Heart left ventricle (tissue), 16 donors: ENCODE measurements around the gene SPATA45. TPM values are rescaled to one million over a fixed set of nuclear protein-coding genes. Genes with fewer than 3 reads are reported as not detected.

Experiments
- ATAC-seq, 4 donors: fragments of 200-7000 bp; cut with Tn5 transposase; one replicate each; pipeline ENCODE4 v1.9.1; 2020 to 2022; ENCODE audit warnings: moderate library complexity in 4 of 4, mild to moderate bottlenecking in 3 of 4, moderate number of reproducible peaks in 1 of 4
- DNase-seq, 5 donors: peaks; one replicate each; pipeline ENCODE4 v3.0.0-alpha.2; 2020
- H3K27ac ChIP-seq, 12 donors: fragments of 200-600 bp; sonication (generic) in 4 of 12; one replicate each; pipeline versions ENCODE4 v1.5.0 to v1.8.0; 2016 to 2022; ENCODE audit warnings: mild to moderate bottlenecking in 2 of 12
- H3K27me3 ChIP-seq, 9 donors: fragments of 200-600 bp; sonication (generic) in 2 of 9; one replicate each; pipeline versions ENCODE4 v1.5.1 to v1.8.0; 2016 to 2022; ENCODE audit warnings: mild to moderate bottlenecking in 3 of 9
- H3K36me3 ChIP-seq, 9 donors: fragments of 200-600 bp; sonication (generic) in 2 of 9; one replicate each; pipeline versions ENCODE4 v1.5.0 to v1.8.0; 2018 to 2022; ENCODE audit warnings: mild to moderate bottlenecking in 2 of 9
- H3K4me1 ChIP-seq, 12 donors: fragments of 200-600 bp; sonication (generic) in 4 of 12; one replicate each; pipeline versions ENCODE4 v1.5.0 to v1.8.0; 2016 to 2022; ENCODE audit warnings: mild to moderate bottlenecking in 3 of 12
- H3K4me3 ChIP-seq, 12 donors: fragments of 200-600 bp; sonication (generic) in 4 of 12; one replicate each; pipeline versions ENCODE4 v1.5.0 to v1.8.0; 2017 to 2022; ENCODE audit warnings: mild to moderate bottlenecking in 9 of 12, moderate library complexity in 4 of 12
- H3K9me3 ChIP-seq, 12 donors: fragments of 200-600 bp; sonication (generic) in 4 of 12; one replicate each; pipeline versions ENCODE4 v1.5.0 to v1.8.0; 2016 to 2022; ENCODE audit warnings: mild to moderate bottlenecking in 1 of 12
- POLR2A ChIP-seq, 2 donors: fragments of 450-650 bp; IDR thresholded peaks; one replicate each; pipeline ENCODE4 v1.6.1; 2017; ENCODE audit warnings: antibody characterized with exemption in 2 of 2, mild to moderate bottlenecking in 2 of 2, moderate library complexity in 2 of 2
- WGBS, 4 donors: extraction: QIAGEN DNeasy Blood & Tissue Kit in 2 of 4; methylation state at CpG; one replicate each; pipeline versions ENCODE4 v1.1.5 to v1.1.7; 2013 to 2018; 5-methylcytosine and 5-hydroxymethylcytosine counted together
- intact Hi-C, 10 donors: fragments of 100-400 bp; cut with DNase I; formaldehyde crosslinking; loops; one replicate each; pipeline versions ENCODE4 v1.11.1 to v1.14.2; 2022
- polyA plus RNA-seq, 2 donors: library from polyadenylated mRNA; stranded (reverse); fragments of 200-250 nt; gene quantifications; one replicate each; pipeline ENCODE4 v1.2.3, GENCODE V29; 2013
- total RNA-seq, 9 donors: library from RNA; depleted of rRNA in 2 of 9; stranded (reverse); fragments of >200 nt in 2 of 9; fragmentation: NEBNext Ultra II Directional in 3 of 9; extraction: Animal tissue kit (Norgen Biotek cat#: 25700) in 3 of 9; gene quantifications; one replicate each; pipeline versions ENCODE4 v1.1.0 to v1.2.4, GENCODE V29; 2016 to 2023
- TF ChIP-seq, protein P1 (sequence below), 12 donors: fragments of 200-600 bp; sonication (generic) in 4 of 12; IDR thresholded peaks; one replicate each; pipeline versions ENCODE4 v1.5.0 to v1.8.0; 2018 to 2022; ENCODE audit warnings: antibody characterized with exemption in 12 of 12, mild to moderate bottlenecking in 5 of 12
- donor health status: ischemic (EF 13 %, LVEDD 7.1; RV severe dilation, severe dysfunction).
- donor health status: healthy with polysubstance abuse.
- donor health status: DM: no; HTN: yes; CAD: no.
- donor health status: DM: no; HTN: no; CAD: no.
- donor health status: ischemic (EF 25% LVEDD 6.9; RV normal size, moderate dysfunction).
- donor health status: ischemic (EF 25% LVEDD 5.7; RV mildly dilated, moderate dysfunction).
- donor health status: healthy.
- donor health status: DM: yes; HTN: yes; CAD: no.
- donor health status: ischemic (EF 35%, LVEDD 5.7; RV mildly dilated, moderate dysfunction).
- donor health status: nonischemic (EF 11% LVEDD 7.7; RV severe dilation, severe dysfunction).
- donor health status: DM: yes; HTN: yes; CAD: no.
- donor health status: PGD.
- donor health status: ischemic (EF 29% LVEDD 5.4; RV normal size, mild dysfunction).
- donor health status: nonischemic (EF 23%, LVEDD 6.1; RV moderate dilation, normal function).

Gene SPATA45
- total and polyA plus RNA-seq, 11 donors: not detected

DNA sequence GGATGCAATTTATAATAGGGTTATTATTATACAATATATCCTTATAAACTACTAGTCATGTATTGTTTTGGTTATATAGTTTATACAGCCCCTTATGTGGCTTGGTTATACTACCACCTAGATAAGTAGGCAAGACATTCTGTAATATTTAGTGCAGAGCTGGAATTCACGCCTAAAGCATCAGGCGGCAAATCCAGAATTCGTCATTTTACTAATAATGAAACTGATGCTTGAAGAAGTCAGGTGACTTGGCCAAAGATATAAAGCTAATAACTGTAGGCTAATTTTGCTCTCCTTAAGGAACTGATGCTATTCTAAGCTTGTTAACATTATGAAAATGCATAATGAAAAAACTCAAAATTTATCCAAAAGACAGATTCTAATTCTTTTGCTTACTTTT is 66.7 kb downstream of the SPATA45 start:
- peaks cover 0 to 34% (median 0%) of the 10 kb centered on the region in 12 donors for H3K4me1 ChIP-seq
- 89 to 96% (median 95%) methylated on average over 3 of the region's 3 CpGs for WGBS, 4 donors
- peaks cover 0 to 65% (median 53%) of the 10 kb centered on the region in 9 donors for H3K36me3 ChIP-seq
- ATAC-seq (no peak), DNase-seq (no peak)
- intact Hi-C loops: loop anchor here in 7 of 10 donors (5.0 to 10.0 kb wide), 6 partner anchors 113 to 716 kb away; no protein-coding TSS in a partner anchor
- H3K9me3 ChIP-seq: no peaks in the 10 kb centered on the region
- H3K27ac ChIP-seq: no peak overlapping the region
- no peak for TF ChIP-seq POLR2A (IDR thresholded peaks at IDR 0.05)
- TF ChIP-seq, protein P1, sequence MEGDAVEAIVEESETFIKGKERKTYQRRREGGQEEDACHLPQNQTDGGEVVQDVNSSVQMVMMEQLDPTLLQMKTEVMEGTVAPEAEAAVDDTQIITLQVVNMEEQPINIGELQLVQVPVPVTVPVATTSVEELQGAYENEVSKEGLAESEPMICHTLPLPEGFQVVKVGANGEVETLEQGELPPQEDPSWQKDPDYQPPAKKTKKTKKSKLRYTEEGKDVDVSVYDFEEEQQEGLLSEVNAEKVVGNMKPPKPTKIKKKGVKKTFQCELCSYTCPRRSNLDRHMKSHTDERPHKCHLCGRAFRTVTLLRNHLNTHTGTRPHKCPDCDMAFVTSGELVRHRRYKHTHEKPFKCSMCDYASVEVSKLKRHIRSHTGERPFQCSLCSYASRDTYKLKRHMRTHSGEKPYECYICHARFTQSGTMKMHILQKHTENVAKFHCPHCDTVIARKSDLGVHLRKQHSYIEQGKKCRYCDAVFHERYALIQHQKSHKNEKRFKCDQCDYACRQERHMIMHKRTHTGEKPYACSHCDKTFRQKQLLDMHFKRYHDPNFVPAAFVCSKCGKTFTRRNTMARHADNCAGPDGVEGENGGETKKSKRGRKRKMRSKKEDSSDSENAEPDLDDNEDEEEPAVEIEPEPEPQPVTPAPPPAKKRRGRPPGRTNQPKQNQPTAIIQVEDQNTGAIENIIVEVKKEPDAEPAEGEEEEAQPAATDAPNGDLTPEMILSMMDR (IDR thresholded peaks at IDR 0.05): no peak
- H3K4me3 ChIP-seq: no peak overlapping the region
- no peaks in the 10 kb centered on the region for H3K27me3 ChIP-seq

Other genes starting within 250 kb of the SPATA45 start
- gene ATF3, start 238.9 kb downstream of the SPATA45 start, total RNA-seq: 10 to 100 TPM in 5 of 9 donors, 1 to 10 TPM in 4; 4.6 to 49.0 (median 11.0) TPM
- gene ATF3, start 238.9 kb downstream of the SPATA45 start, polyA plus RNA-seq: 10 to 100 TPM; 17.8 to 74.5 TPM
- 1 to 10 TPM in 4 of 9 donors, under 1 TPM in 4, not detected in 1; 0.50 to 8.9 (median 1.2) TPM for gene BATF3, start 147.8 kb downstream of the SPATA45 start, total RNA-seq
- 1 to 10 TPM in 1 of 2 donors, under 1 TPM in 1; 0.69 to 1.4 TPM for gene BATF3, start 147.8 kb downstream of the SPATA45 start, polyA plus RNA-seq
- gene NSL1, start 55.9 kb downstream of the SPATA45 start, total RNA-seq: 10 to 100 TPM; 22.6 to 33.3 (median 24.9) TPM
- 10 to 100 TPM in 1 of 2 donors, 1 to 10 TPM in 1; 9.8 to 38.0 TPM for gene NSL1, start 55.9 kb downstream of the SPATA45 start, polyA plus RNA-seq
- gene TATDN3, start 55.8 kb downstream of the SPATA45 start, total RNA-seq: 10 to 100 TPM; 20.2 to 30.3 (median 24.7) TPM
- 10 to 100 TPM; 18.2 to 24.1 TPM for gene TATDN3, start 55.8 kb downstream of the SPATA45 start, polyA plus RNA-seq
- gene FLVCR1, start 10.6 kb upstream of the SPATA45 start, total RNA-seq: 1 to 10 TPM in 7 of 9 donors, under 1 TPM in 2; 0.44 to 3.0 (median 2.4) TPM
- gene FLVCR1, start 10.6 kb upstream of the SPATA45 start, polyA plus RNA-seq: 1 to 10 TPM in 1 of 2 donors, under 1 TPM in 1; 0.84 to 2.5 TPM
- 1 to 10 TPM in 1 of 9 donors, under 1 TPM in 7, not detected in 1; 0.20 to 2.6 (median 0.63) TPM for gene VASH2, start 102.9 kb upstream of the SPATA45 start, total RNA-seq
- under 1 TPM; 0.19 to 0.51 TPM for gene VASH2, start 102.9 kb upstream of the SPATA45 start, polyA plus RNA-seq
- 10 to 100 TPM; 10.8 to 26.6 (median 15.4) TPM for gene ANGEL2, start 168.2 kb upstream of the SPATA45 start, total RNA-seq
- 10 to 100 TPM in 1 of 2 donors, 1 to 10 TPM in 1; 9.2 to 10.6 TPM for gene ANGEL2, start 168.2 kb upstream of the SPATA45 start, polyA plus RNA-seq
- gene RPS6KC1, start 203.6 kb upstream of the SPATA45 start, total RNA-seq: 10 to 100 TPM in 6 of 9 donors, 1 to 10 TPM in 3; 8.3 to 15.6 (median 10.9) TPM
- gene RPS6KC1, start 203.6 kb upstream of the SPATA45 start, polyA plus RNA-seq: 10 to 100 TPM in 1 of 2 donors, 1 to 10 TPM in 1; 3.0 to 10.1 TPM